Measurements from ENCODE around the gene LYZL6.

The LYZL6 gene, protein sequence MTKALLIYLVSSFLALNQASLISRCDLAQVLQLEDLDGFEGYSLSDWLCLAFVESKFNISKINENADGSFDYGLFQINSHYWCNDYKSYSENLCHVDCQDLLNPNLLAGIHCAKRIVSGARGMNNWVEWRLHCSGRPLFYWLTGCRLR

DNA sequence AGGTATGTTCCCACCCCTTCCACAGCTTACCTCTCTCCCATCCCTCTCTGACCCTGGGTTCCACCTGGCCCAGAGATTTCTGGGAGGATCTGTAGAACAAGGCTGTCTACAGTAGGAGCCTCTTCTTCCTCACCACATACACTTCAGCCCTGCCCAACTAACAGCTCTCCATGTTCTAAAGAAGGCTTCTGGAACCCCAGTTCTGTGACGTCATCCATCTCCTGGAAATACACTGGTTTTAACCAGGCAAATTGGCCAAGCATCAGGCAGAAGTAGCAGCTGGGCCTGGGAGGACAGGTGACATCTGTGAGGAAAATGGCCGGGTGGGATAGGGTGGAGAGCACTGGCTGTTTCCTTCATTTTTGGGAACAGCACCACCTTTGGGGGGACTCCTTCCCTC, at the start of gene LYZL6:
Gene LYZL6, minus strand, starts transcription at position 177 of the 400 bp plus-strand sequence. CDS start 4,357 bp downstream, outside the sequence.
- H3K9me3 ChIP-seq (ENCODE audit: control insufficient read depth, low read length), result no peaks in the 10 kb centered on the region
- no peak for DNase-seq (ENCODE audit: low read depth)
- H3K36me3 ChIP-seq (ENCODE audit: control insufficient read depth, insufficient read depth, low read length, severe bottlenecking), result no peaks in the 10 kb centered on the region
- no peak within 1 kb of the TSS for H3K4me3 ChIP-seq (ENCODE audit: low read length)
- no peaks in the 10 kb centered on the region for H3K4me1 ChIP-seq (ENCODE audit: control insufficient read depth, insufficient read depth, low read length)
- no peak within 1 kb of the TSS for H3K9ac ChIP-seq (ENCODE audit: low read length)
- H3K27me3 ChIP-seq (replicated peaks; ENCODE audit: control insufficient read depth, insufficient read depth, low read length), result peaks cover 18% of the 10 kb centered on the region

DNA sequence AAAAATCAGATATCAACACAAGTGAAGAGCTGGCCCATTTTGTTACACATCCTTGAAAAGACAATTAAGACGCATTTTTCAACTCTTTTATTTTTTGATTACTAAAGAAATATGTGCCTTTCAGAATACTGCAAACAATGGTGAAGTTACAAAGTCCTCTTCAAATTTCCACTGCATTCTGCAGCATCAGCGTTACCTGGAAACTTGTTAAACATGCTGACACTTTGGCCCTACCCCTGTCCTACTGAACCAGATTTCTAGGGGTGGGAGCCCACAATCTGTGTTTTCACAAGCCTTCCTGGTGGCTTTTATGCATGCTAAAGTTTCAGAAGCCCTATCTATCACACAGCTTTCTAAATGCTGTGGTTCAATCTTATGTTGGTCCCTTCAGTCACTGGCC, 47.6 kb upstream of the LYZL6 start:
- Histone ChIP-seq H3K4me1 (ENCODE audit: control insufficient read depth, insufficient read depth, low read length) (no peaks in the 10 kb centered on the region), H3K27me3 (replicated peaks; ENCODE audit: control insufficient read depth, insufficient read depth, low read length) (peaks cover 4% of the 10 kb centered on the region), H3K9ac (ENCODE audit: low read length) (no peak overlapping the region), H3K9me3 (ENCODE audit: control insufficient read depth, low read length) (peaks cover 13% of the 10 kb centered on the region), H3K36me3 (ENCODE audit: control insufficient read depth, insufficient read depth, low read length, severe bottlenecking) (no peaks in the 10 kb centered on the region), H3K4me3 (ENCODE audit: low read length) (no peak overlapping the region)
- no peak for DNase-seq (ENCODE audit: low read depth)

DNA sequence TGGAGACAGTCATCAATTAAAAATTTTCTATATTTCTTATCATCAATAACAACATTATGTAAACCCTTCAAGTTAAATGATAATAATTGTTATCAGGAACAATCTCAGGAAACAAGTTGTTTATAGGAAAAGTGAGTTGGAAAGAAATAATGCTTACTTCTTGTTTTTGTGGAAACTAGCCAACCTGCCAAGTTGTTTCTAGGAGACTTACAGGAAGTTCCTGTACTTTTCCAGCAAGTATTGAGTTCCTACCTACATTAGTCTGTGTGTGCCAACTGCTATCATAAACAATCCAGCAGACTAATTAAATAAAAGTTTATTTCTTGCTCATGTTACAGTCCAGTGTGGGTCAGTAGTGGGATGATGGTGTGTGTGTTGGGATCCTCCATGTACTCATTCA, 44.7 kb upstream of the LYZL6 start:
- no peak overlapping the region for H3K4me3 ChIP-seq (ENCODE audit: low read length)
- H3K27me3 ChIP-seq (replicated peaks; ENCODE audit: control insufficient read depth, insufficient read depth, low read length), result peaks cover 9% of the 10 kb centered on the region
- no peaks in the 10 kb centered on the region for H3K36me3 ChIP-seq (ENCODE audit: control insufficient read depth, insufficient read depth, low read length, severe bottlenecking)
- no peaks in the 10 kb centered on the region for H3K9me3 ChIP-seq (ENCODE audit: control insufficient read depth, low read length)
- H3K4me1 ChIP-seq (ENCODE audit: control insufficient read depth, insufficient read depth, low read length), result no peaks in the 10 kb centered on the region
- H3K9ac ChIP-seq (ENCODE audit: low read length), result no peak overlapping the region
- no peak for DNase-seq (ENCODE audit: low read depth)

DNA sequence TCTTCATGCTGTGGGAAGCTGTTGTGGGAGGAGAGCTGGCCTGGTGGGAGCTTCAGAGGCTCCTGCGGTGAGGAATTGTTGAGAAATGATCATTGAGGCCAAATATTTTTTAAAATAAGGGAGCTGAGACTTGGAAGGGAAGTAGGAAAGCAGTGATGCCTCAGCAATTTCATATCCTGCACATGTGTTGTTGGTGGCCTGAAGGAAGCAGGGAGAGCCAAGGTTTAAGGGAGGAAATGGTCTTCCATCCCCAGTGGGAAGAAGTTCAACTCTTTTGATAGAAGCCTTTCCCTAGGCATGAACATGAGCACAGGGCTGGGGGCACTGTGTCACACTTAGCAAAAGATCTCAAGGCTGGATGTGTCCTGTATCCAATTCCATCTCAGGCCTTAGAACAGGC, 43.1 kb upstream of the LYZL6 start, which contains the start of gene CCL14:
Gene CCL14, minus strand, starts transcription at position 87 of the 400 bp plus-strand sequence. Its CDS starts 80 bp downstream, at position 7.
- no peak for DNase-seq (ENCODE audit: low read depth)
- no peak within 1 kb of the TSS for H3K9ac ChIP-seq (ENCODE audit: low read length)
- no peak within 1 kb of the TSS for H3K4me3 ChIP-seq (ENCODE audit: low read length)
- H3K27me3 ChIP-seq (replicated peaks; ENCODE audit: control insufficient read depth, insufficient read depth, low read length), result peaks cover 18% of the 10 kb centered on the region
- H3K36me3 ChIP-seq (ENCODE audit: control insufficient read depth, insufficient read depth, low read length, severe bottlenecking), result no peaks in the 10 kb centered on the region
- no peaks in the 10 kb centered on the region for H3K4me1 ChIP-seq (ENCODE audit: control insufficient read depth, insufficient read depth, low read length)
- no peaks in the 10 kb centered on the region for H3K9me3 ChIP-seq (ENCODE audit: control insufficient read depth, low read length)

DNA sequence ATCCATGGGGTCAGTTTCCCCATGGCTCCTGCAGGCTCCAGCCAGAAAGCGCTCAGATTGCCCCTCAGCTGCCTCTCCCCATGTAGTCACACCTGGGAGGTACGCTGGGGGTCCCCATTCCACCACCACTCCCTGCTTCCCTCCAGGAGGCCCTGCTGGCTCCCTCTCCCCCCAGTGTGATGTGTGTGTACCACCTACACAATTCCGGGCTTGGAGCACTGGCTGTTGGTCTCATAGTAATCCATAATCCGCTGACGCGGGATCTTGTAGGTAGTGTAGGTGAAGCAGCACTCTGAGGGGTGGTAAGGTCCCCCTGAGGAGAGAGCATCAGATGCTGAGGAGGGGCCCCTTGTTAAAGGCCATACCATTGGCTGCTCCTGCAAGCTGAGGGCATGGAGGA, 40.6 kb upstream of the LYZL6 start:
- Histone ChIP-seq H3K27me3 (replicated peaks; ENCODE audit: control insufficient read depth, insufficient read depth, low read length) (peaks cover 31% of the 10 kb centered on the region), H3K9ac (ENCODE audit: low read length) (no peak overlapping the region), H3K4me1 (ENCODE audit: control insufficient read depth, insufficient read depth, low read length) (no peaks in the 10 kb centered on the region), H3K4me3 (ENCODE audit: low read length) (no peak overlapping the region), H3K9me3 (ENCODE audit: control insufficient read depth, low read length) (no peaks in the 10 kb centered on the region), H3K36me3 (ENCODE audit: control insufficient read depth, insufficient read depth, low read length, severe bottlenecking) (no peaks in the 10 kb centered on the region)
- no peak for DNase-seq (ENCODE audit: low read depth)

DNA sequence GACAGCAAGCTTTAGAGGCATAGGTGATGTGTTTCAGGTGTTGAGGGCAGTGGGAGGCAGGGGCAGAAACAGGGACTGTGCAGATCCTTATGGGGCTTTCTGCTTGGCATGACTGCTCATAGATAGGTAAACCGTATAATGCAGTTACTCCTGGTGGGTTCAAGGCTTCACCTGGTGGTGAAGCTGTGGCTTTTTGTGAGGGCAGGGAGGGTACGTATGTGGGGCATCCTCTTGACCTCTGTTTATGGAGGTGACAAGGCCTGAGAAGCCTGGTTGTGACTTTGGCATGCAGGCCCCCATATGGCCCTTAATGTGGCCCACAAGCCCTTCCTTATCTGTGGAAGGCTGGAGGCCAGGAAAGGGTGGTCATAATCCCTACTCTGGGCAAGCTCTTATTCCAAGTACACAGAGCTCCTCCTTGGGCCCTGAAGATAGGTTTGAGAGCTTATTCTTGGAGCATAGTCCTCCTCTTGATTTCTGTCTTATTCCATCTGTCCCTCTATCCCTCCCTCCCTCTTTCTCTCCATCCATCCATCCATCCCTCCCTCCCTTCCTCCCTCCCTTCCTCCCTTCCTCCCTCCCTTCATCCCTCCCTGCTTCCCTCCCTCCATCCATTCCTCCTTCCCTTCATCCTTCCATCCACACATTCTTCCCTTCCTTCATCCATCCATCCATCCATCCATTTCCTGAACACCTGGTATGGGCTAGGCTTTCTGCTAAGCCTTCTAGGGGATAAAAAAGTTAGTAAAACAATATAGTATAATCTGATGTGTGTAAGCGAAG, 39.1 kb upstream of the LYZL6 start:
- H3K36me3 ChIP-seq (ENCODE audit: control insufficient read depth, insufficient read depth, low read length, severe bottlenecking), result no peaks in the 10 kb centered on the region
- no peaks in the 10 kb centered on the region for H3K9me3 ChIP-seq (ENCODE audit: control insufficient read depth, low read length)
- H3K9ac ChIP-seq (ENCODE audit: low read length), result no peak overlapping the region
- H3K27me3 ChIP-seq (replicated peaks; ENCODE audit: control insufficient read depth, insufficient read depth, low read length), result peaks cover 31% of the 10 kb centered on the region
- no peak for DNase-seq (ENCODE audit: low read depth)
- no peak overlapping the region for H3K4me3 ChIP-seq (ENCODE audit: low read length)
- H3K4me1 ChIP-seq (ENCODE audit: control insufficient read depth, insufficient read depth, low read length), result no peaks in the 10 kb centered on the region

DNA sequence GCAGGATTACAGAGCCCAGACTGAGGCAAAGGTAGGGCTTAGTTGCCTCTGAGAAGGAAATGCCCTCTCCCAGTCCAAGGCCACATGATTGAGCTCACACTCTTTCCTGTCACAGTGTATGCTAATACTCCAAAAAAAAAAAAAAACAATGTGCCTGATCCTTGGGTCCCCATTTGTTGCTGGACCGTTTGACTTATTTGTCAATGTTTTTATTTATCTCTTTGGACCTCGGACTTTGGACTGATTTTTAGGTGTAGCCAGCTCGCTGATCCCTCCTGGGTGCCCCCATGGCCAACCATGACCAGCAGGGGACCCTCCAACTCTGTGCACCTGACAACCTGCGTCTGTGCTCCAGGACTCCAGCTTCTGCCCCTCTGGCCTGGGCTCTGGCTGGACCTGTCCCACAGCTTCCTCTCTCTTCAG, 38.4 kb upstream of the LYZL6 start:
- Histone ChIP-seq H3K4me3 (ENCODE audit: low read length) (no peak overlapping the region), H3K4me1 (ENCODE audit: control insufficient read depth, insufficient read depth, low read length) (no peaks in the 10 kb centered on the region), H3K9me3 (ENCODE audit: control insufficient read depth, low read length) (no peaks in the 10 kb centered on the region), H3K36me3 (ENCODE audit: control insufficient read depth, insufficient read depth, low read length, severe bottlenecking) (no peaks in the 10 kb centered on the region), H3K9ac (ENCODE audit: low read length) (no peak overlapping the region), H3K27me3 (replicated peaks; ENCODE audit: control insufficient read depth, insufficient read depth, low read length) (peaks cover 31% of the 10 kb centered on the region)
- DNase-seq (ENCODE audit: low read depth), result no peak

DNA sequence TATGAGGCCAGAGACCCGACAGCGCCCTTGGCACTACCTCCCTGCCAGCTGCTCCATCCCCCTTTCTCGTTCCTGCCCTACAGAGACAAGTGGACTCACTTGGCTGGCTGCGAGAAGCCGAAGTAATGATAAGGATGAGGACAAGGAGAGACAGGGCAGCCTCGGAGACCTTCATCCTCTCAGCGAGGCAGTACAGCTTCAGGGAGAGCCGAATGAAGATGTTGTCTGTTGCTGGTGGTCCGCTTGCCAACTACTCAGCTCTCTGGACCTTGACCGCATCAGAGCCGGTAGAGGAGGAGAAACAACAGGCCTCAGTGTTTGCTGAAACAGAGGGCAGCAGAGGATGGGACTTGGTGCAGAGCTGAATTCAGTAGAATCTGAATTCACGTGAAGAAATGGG, 37.7 kb upstream of the LYZL6 start, which contains the start of gene CCL16:
Gene CCL16, minus strand, starts transcription at position 252 of the 400 bp plus-strand sequence. Its CDS starts 77 bp downstream, at position 175.
- Histone ChIP-seq H3K27me3 (replicated peaks; ENCODE audit: control insufficient read depth, insufficient read depth, low read length) (peaks cover 33% of the 10 kb centered on the region), H3K9ac (ENCODE audit: low read length) (no peak within 1 kb of the TSS), H3K9me3 (ENCODE audit: control insufficient read depth, low read length) (no peaks in the 10 kb centered on the region), H3K4me1 (ENCODE audit: control insufficient read depth, insufficient read depth, low read length) (no peaks in the 10 kb centered on the region), H3K36me3 (ENCODE audit: control insufficient read depth, insufficient read depth, low read length, severe bottlenecking) (no peaks in the 10 kb centered on the region), H3K4me3 (ENCODE audit: low read length) (no peak within 1 kb of the TSS)
- no peak for DNase-seq (ENCODE audit: low read depth)

DNA sequence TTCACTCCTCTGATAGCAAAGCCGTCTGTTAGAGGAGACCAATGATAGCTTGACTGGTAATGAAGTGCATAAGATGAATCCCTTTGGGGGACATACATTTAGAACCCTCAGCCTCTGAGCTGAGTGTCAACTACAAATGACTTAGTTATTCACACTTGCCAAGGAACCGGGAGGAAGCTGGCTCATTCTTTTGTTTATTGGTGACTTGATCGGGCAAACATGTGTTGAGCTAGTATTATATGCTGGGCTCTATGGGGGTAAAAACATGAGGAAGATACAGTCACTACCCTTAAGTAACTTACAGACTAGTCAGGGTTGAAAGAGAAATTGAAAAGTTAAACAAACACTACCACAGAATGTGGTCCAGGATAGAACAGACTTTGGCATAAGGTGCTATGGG, 34.8 kb upstream of the LYZL6 start:
- no peaks in the 10 kb centered on the region for H3K36me3 ChIP-seq (ENCODE audit: control insufficient read depth, insufficient read depth, low read length, severe bottlenecking)
- no peak overlapping the region for H3K4me3 ChIP-seq (ENCODE audit: low read length)
- no peak for DNase-seq (ENCODE audit: low read depth)
- H3K9ac ChIP-seq (ENCODE audit: low read length), result no peak overlapping the region
- no peaks in the 10 kb centered on the region for H3K4me1 ChIP-seq (ENCODE audit: control insufficient read depth, insufficient read depth, low read length)
- no peaks in the 10 kb centered on the region for H3K9me3 ChIP-seq (ENCODE audit: control insufficient read depth, low read length)
- H3K27me3 ChIP-seq (replicated peaks; ENCODE audit: control insufficient read depth, insufficient read depth, low read length), result peaks cover 28% of the 10 kb centered on the region

DNA sequence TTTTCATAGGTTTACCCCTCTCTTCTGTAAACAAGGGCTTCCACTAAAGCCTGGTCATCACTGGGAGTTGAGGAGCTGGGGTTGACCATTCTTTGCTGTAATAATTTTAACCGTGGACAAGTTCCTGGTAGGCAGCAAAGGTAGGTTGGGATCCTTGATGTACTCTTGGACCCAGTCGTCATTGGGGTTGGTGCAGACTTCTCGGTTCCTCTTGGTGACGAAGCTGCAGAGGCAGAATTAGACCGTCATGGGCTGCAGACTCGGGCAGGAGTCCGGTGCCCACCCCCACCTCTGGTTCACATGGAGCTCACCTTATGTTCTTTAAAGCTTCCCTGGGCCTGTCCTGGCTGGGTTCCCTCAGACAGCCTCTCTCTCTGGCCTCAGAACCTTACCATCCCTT, 34.0 kb upstream of the LYZL6 start:
- H3K4me1 ChIP-seq (ENCODE audit: control insufficient read depth, insufficient read depth, low read length), result no peaks in the 10 kb centered on the region
- H3K27me3 ChIP-seq (replicated peaks; ENCODE audit: control insufficient read depth, insufficient read depth, low read length), result peaks cover 24% of the 10 kb centered on the region
- no peaks in the 10 kb centered on the region for H3K9me3 ChIP-seq (ENCODE audit: control insufficient read depth, low read length)
- no peak overlapping the region for H3K9ac ChIP-seq (ENCODE audit: low read length)
- no peak overlapping the region for H3K4me3 ChIP-seq (ENCODE audit: low read length)
- no peaks in the 10 kb centered on the region for H3K36me3 ChIP-seq (ENCODE audit: control insufficient read depth, insufficient read depth, low read length, severe bottlenecking)
- no peak for DNase-seq (ENCODE audit: low read depth)

DNA sequence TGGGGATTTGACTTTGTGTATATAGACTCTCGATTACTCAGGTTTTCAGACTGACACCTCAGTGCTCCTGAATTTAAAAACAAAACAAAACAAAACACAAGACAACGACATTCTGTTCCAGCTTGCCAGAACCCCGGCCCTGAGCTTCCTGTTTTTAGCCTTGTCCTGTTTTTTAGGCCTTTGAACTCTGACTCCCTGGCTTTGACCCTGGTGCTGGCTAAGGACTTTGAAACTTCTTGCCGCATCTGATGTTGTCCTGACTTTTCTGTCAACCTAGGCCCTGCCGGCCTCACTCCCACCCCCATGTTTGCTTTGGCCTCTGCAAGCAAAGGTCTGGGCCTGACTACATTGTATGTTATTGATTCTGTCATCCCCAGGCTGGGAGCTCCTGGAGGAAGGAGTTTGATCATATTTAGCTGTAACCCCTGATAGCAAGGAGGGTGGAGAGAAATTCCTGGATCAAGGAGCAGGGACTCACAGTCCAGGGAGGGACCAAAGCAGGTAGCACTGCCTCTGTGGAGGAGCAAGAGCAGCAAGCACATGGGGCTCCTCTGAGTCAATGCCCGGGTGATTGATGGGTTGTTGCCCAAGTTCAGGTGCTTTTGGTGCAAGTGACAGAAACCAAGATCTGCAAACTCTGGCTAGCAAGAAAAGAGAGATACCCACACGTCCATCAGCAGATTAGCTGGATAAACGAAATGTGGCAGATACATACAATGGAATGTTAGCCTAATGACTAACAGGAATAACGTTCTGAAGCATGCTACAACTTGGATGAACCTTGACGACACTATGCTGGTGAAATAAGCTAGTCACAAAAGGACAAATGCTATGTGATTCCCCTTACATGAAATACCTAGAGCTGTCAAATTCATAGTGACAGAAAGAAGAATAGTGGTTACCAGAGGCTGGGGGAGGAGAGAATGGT, 30.1 kb upstream of the LYZL6 start:
- H3K4me3 ChIP-seq (ENCODE audit: low read length), result no peak overlapping the region
- H3K9me3 ChIP-seq (ENCODE audit: control insufficient read depth, low read length), result no peaks in the 10 kb centered on the region
- H3K4me1 ChIP-seq (ENCODE audit: control insufficient read depth, insufficient read depth, low read length), result no peaks in the 10 kb centered on the region
- H3K27me3 ChIP-seq (replicated peaks; ENCODE audit: control insufficient read depth, insufficient read depth, low read length), result peaks cover 8% of the 10 kb centered on the region
- H3K9ac ChIP-seq (ENCODE audit: low read length), result no peak overlapping the region
- no peaks in the 10 kb centered on the region for H3K36me3 ChIP-seq (ENCODE audit: control insufficient read depth, insufficient read depth, low read length, severe bottlenecking)
- peak; percentile 4 for DNase-seq (ENCODE audit: low read depth)
